Neural cell (in vitro differentiated cells): ENCODE data around the gene CACNA1H.

Source experiments
- POLR2AphosphoS5 ChIP-seq: IDR thresholded peaks from 2 replicates; pipeline ENCODE4 v1.6.1; 2012
- TF ChIP-seq, protein P1 (sequence below): IDR thresholded peaks from 2 replicates; pipeline ENCODE4 v1.6.1; 2012; ENCODE audit warnings: borderline replicate concordance

DNA sequence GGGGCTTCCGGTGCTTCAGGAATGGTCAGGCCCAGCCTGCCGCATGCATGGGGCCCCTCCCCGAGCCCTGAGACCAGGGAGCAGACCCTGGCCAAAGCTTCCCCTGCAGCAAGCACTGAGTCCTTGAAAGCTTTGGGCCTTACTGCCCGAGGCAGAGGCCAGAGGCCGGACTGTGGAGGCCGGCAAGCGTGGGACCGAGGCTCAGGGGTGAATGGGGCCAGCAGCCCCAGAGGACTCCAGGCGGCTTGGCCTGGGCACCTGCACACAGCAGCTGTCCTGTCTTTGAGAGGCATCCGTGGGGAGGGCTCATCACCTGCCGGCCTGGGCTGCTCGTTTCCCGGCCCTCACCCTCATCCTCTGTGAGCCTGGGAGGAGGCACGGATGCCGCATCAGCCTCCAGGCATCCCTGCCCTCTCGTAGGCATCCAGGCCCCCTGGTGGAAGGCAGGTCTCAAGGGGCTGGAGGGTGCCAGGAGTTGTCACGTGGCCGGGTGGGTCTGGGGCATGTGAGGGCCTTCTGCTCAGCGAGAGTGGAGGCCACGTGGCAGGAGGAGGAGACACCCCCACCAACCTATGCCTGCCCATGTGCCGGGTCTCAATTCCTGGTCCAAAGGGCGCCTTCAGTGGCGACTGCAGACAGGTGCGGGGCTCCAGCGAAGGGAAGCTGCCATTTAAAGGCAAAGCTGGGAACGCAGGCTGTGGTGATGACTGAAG lies 31.4 kb downstream of the CACNA1H start:
- TF ChIP-seq, protein P1, sequence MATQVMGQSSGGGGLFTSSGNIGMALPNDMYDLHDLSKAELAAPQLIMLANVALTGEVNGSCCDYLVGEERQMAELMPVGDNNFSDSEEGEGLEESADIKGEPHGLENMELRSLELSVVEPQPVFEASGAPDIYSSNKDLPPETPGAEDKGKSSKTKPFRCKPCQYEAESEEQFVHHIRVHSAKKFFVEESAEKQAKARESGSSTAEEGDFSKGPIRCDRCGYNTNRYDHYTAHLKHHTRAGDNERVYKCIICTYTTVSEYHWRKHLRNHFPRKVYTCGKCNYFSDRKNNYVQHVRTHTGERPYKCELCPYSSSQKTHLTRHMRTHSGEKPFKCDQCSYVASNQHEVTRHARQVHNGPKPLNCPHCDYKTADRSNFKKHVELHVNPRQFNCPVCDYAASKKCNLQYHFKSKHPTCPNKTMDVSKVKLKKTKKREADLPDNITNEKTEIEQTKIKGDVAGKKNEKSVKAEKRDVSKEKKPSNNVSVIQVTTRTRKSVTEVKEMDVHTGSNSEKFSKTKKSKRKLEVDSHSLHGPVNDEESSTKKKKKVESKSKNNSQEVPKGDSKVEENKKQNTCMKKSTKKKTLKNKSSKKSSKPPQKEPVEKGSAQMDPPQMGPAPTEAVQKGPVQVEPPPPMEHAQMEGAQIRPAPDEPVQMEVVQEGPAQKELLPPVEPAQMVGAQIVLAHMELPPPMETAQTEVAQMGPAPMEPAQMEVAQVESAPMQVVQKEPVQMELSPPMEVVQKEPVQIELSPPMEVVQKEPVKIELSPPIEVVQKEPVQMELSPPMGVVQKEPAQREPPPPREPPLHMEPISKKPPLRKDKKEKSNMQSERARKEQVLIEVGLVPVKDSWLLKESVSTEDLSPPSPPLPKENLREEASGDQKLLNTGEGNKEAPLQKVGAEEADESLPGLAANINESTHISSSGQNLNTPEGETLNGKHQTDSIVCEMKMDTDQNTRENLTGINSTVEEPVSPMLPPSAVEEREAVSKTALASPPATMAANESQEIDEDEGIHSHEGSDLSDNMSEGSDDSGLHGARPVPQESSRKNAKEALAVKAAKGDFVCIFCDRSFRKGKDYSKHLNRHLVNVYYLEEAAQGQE, result no peak
- TF ChIP-seq POLR2AphosphoS5, result no peak
